ENCODE measurements around the gene ZNF335. TPM values are rescaled to one million over a fixed set of nuclear protein-coding genes. Genes with fewer than 3 reads are reported as not detected.

The ZNF335 gene
- total RNA-seq, 1 donor from 2014 or later, result 27.8 TPM

DNA sequence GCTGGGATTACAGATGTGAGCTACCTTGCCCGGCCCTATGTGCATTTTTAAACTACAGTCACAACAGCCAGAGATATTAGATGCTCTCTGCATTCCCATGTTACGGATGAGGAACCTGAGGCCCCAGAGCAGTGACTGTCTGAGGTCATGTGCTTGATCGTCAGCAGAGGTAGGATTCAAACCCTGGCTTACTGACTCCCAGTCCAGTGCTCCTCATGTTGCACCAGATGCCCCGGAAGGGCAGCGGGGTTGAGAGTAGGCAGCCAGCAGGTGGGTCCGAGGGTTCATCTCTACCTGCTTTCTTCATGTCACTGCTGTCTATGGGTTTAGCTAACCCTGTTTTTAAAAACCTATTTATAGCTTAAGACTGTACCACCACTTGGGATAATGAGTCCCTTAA, 9.3 kb upstream of the ZNF335 start:
- H3K27ac ChIP-seq, result no peak overlapping the region
- no peaks in the 10 kb centered on the region for H3K4me1 ChIP-seq
- intact Hi-C loops (cut with DNase I), result no loop called here
- H3K27me3 ChIP-seq, result no peaks in the 10 kb centered on the region
- DNase-seq (ENCODE audit: low spot score in 2 of 2), result peak in 1 of 2 donors; percentile 34
- TF ChIP-seq, protein P1, sequence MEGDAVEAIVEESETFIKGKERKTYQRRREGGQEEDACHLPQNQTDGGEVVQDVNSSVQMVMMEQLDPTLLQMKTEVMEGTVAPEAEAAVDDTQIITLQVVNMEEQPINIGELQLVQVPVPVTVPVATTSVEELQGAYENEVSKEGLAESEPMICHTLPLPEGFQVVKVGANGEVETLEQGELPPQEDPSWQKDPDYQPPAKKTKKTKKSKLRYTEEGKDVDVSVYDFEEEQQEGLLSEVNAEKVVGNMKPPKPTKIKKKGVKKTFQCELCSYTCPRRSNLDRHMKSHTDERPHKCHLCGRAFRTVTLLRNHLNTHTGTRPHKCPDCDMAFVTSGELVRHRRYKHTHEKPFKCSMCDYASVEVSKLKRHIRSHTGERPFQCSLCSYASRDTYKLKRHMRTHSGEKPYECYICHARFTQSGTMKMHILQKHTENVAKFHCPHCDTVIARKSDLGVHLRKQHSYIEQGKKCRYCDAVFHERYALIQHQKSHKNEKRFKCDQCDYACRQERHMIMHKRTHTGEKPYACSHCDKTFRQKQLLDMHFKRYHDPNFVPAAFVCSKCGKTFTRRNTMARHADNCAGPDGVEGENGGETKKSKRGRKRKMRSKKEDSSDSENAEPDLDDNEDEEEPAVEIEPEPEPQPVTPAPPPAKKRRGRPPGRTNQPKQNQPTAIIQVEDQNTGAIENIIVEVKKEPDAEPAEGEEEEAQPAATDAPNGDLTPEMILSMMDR (IDR thresholded peaks at IDR 0.05), result no peak
- no peak overlapping the region for H3K4me3 ChIP-seq
- no peaks in the 10 kb centered on the region for H3K36me3 ChIP-seq
- H3K9me3 ChIP-seq, result no peaks in the 10 kb centered on the region

DNA sequence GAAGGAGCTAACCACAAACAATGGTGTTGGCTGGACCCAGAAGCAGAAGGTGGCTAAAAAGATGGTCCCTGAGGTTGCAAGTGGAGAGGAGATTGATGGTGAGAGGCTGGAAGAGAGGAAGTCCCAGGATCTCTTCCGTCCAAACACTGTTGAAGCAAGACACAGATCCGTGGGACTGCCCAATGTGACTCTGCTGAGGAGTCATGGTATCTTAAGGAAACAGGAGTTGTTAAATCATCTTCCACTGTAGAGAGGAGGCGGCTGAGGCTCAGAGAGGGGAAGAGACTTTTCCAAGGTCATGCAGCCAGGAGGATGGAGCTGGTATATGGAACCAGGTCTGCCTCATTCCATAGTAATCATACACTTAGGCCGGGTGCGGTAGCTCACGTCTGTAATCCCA, 4.1 kb upstream of the ZNF335 start:
- Histone ChIP-seq H3K27ac (no peak overlapping the region), H3K4me1 (peaks cover 0 to 7% of the 10 kb centered on the region in 2 donors), H3K9me3 (no peaks in the 10 kb centered on the region), H3K36me3 (no peaks in the 10 kb centered on the region), H3K4me3 (no peak overlapping the region), H3K27me3 (no peaks in the 10 kb centered on the region)
- DNase-seq (ENCODE audit: low spot score in 2 of 2), result peak in 1 of 2 donors; percentile 52
- intact Hi-C loops (cut with DNase I), result loop anchor here (10.0 kb wide), 1 partner anchor 571 kb away; the partner anchor contains the start of gene DBNDD2
- TF ChIP-seq, protein P1 (IDR thresholded peaks at IDR 0.05), result no peak

DNA sequence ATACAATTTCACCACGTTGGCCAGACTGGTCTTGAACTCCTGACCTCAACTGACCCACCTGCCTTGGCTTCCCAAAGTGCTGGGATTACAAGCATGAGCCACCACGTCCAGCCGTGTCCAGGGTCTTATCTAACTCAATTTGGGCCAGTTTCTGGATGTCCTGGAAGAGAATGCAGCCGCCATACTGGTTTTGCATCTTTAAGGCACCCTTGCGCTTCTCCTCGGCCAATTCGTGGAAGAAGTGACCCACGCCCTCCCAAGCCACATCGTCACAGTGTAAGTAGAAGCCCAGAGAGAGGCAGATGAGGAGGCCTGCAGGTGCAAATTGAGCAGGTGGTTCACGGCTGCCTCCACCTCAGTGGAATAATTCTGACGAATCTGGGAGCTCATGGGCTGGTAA, 3.7 kb upstream of the ZNF335 start:
- H3K9me3 ChIP-seq, result no peaks in the 10 kb centered on the region
- peak in 1 of 2 donors; percentile 53 for DNase-seq (ENCODE audit: low spot score in 2 of 2)

DNA sequence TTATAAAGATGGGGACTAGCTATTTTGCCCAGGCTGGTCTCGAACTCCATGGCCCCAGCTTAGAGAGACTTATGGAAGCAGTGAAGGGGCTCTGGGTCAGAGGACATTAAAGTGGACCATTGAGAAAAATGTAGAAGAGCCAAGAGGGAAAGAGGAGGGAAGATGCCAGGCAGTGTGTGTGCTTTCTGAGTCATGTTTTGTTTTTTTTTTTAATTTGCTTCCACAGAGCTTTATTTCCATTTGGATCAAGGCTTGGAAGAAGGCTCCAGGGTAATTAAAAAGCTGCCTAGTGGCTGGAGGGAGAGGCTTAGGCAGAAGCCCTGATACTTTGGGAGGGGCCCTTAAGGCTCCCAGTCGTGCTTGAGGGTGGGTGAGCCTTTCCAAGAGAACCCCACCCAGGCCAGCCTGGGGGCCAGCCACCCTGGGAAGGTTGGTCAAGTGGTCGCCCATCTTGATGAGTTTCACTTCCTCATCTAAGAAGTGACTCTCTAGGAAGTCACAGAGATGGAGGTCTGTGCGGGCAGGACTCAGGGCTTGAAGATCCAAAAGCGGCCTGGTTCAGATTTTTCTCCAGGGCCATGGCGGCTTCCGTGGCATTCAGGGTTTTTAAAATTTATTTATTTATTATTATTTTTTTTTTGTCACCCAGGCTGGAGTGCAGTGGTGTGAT, 3.0 kb upstream of the ZNF335 start:
- H3K27ac ChIP-seq, result no peak overlapping the region
- no peaks in the 10 kb centered on the region for H3K9me3 ChIP-seq
- DNase-seq (ENCODE audit: low spot score in 2 of 2), result peak in 1 of 2 donors; percentile 27
- H3K4me1 ChIP-seq, result peaks cover 2 to 17% of the 10 kb centered on the region in 2 donors
- intact Hi-C loops (cut with DNase I), result loop anchor here (5.0 to 10.0 kb wide), 3 partner anchors 183 to 712 kb away; partner anchors contain the start of genes DBNDD2, DNTTIP1, TP53RK and WFDC3
- no peaks in the 10 kb centered on the region for H3K36me3 ChIP-seq
- TF ChIP-seq, protein P1 (IDR thresholded peaks at IDR 0.05), result no peak
- H3K27me3 ChIP-seq, result no peaks in the 10 kb centered on the region
- no peak overlapping the region for H3K4me3 ChIP-seq

More for the DNA sequence above, 3.7 kb upstream of the ZNF335 start:
- H3K36me3 ChIP-seq, result no peaks in the 10 kb centered on the region
- H3K27ac ChIP-seq, result no peak overlapping the region
- TF ChIP-seq, protein P1 (IDR thresholded peaks at IDR 0.05), result no peak
- no peaks in the 10 kb centered on the region for H3K27me3 ChIP-seq
- intact Hi-C loops (cut with DNase I), result loop anchor here (10.0 kb wide), 1 partner anchor 571 kb away; the partner anchor contains the start of gene DBNDD2
- H3K4me1 ChIP-seq, result peaks cover 0 to 11% of the 10 kb centered on the region in 2 donors
- H3K4me3 ChIP-seq, result no peak overlapping the region

DNA sequence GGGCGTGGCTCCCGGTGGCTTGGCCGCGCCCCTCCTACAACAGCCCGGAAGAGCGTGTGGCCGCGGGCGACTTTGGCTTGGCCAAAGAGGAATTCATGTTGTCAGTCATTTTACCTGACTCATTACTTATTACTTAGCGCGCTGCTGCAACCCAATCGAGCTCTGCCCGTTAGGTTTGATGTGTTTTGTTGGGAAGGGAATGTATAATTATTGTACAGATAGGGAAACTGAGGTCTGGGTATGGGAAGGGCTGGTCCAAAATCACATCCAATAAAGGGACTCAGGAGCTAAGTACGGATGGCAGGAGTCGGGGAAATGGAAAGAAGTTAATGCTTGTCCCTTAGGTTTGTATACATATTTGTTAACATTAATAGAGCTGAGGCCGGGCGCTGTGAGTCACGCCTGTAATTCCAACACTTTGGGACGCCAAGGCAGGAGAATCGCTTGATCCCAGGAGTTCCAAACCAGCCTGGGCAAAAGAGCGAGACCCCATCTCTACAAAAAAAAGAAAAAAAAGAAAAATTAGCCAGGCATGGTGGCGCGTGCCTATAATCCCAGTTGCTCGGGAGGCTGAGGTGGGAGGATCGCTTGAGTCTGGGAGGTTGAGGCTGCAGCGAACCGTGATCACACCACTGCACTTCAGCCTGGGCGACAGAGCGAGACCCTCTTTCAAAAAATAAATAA, 639 bp upstream of the ZNF335 start:
- Histone ChIP-seq H3K27me3 (no peaks in the 10 kb centered on the region), H3K27ac (peak overlapping the region; percentile 99), H3K4me1 (peaks cover 3 to 30% of the 10 kb centered on the region in 2 donors), H3K36me3 (peaks cover 16 to 17% of the 10 kb centered on the region in 2 donors), H3K4me3 (peak overlapping the region; percentile 73 to 99), H3K9me3 (no peaks in the 10 kb centered on the region)
- TF ChIP-seq, protein P1 (IDR thresholded peaks at IDR 0.05), result no peak
- intact Hi-C loops (cut with DNase I), result loop anchor here (1.0 to 10.0 kb wide), 9 partner anchors 37 to 715 kb away; partner anchors contain the start of genes ACOT8, DBNDD2, DNTTIP1 and ELMO2
- no peak for DNase-seq (ENCODE audit: low spot score in 2 of 2)
